Measurements from ENCODE around the gene UPK2. TPM values are rescaled to one million over a fixed set of nuclear protein-coding genes. Genes with fewer than 3 reads are reported as not detected.
"Not testable (repeated sequence)": the region's sequence is repeated elsewhere in the genome, so short reads cannot be mapped to it uniquely, and the experiment has no call there.

UPK2 gene
- total RNA-seq, 1 experiment from 2014 or later, result not detected

DNA sequence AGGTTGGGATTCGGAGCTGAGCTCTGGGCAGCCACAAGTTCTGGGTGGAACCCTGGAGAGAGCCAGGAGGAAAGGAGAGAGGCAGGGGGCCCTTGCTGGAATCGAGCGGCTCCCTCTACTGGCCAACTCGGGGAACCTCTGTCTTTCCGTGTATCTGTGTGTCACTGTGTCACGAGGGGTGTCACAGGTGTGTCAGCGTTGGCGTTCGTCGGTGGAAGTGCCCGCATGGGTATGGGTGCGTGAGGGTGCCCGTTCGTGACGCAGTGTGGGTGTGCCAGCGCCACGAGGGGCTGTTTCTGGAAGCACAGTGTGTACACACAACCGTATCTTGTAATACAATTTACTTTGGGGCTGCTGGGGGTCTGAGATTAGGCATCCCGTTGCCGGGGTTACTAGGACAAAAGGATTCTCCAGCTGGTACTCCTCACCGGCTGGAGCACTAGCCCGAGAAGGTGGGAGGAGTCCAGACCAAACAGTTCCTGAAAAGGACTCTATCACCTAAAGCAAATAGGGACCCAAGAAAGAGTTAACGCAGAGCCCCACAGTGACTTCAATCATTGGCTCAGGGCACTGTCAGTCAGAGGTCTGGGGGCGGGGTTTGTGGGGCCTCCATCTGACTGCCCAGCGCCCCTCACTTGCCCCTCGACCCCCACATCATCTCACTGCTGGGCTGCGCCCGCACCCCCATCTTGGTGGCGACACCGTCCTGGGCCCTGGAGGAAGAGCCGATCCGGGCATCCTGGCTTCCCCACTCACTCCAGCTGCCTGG is 27.8 kb upstream of the UPK2 start:
- Histone ChIP-seq H3K9me3 (no peaks in the 10 kb centered on the region), H3K4me3 (peak overlapping the region; percentile 50), H3K27me3 (no peaks in the 10 kb centered on the region), H3K36me3 (peaks cover 6% of the 10 kb centered on the region)
- DNase-seq, result peak; percentile 95

DNA sequence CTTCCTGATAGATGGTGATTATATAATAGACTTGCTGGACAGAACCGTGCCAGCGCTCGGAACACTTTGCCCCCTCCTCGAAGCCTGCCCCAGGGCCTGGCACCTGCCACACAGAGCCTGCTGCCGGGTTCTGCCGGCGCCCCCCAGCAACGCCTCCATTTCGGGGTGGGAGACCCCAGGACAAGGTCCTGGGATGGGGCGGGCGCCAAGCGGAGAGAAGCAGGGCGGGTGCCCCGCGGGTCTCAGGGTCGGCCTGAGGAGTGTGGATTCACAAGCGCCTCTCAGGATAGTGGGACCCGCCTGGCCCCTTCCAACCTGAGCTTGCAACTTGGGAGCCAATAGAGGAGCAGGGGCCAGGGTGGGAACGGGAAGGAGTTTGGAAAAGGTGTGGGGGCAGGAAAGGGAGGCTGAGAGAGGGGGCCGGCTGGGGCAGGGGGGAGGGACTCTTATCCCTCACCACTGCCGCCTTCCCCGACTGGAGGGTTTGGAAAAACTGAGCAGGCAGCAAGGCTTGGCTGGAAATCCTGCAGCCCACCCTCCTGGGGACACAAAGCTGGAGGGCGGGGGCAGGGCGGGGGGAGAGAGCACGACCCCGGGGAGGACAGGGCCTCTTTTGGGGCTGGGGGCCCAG is 27.1 kb upstream of the UPK2 start:
- Histone ChIP-seq H3K27me3 (no peaks in the 10 kb centered on the region), H3K9me3 (no peaks in the 10 kb centered on the region), H3K36me3 (no peaks in the 10 kb centered on the region; the same call in 1 of the 2 replicates), H3K4me3 (peak overlapping the region; percentile 50)
- peak; percentile 49 for DNase-seq

DNA sequence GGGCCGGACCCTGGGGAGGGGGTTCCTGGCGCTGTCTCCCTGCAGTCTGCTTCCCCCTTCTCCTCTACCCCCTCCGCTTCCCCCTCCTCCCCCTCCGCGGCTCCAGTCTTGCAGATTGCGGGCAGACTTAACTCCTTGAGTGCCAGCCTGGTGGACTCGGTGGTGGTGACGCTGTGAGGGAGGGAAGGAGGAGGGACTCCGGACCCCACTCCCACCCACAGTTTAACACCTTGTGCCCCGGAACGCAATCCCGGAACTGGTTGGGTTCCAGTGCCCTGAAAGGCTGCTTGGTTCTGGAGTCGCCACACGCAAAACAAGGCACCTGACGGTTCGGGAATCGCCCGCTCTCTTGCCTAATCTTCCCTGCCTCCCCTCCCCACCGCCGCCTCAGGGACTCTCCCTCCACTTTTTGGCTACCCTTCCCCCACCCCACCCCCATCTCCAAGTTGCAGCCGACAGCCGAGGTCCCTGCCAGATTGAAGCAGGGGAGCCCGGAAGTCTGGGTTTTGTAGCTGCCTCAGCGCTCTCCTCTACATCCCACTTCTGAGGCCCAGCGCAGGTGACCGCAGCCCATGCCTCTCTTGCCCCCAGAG is 26.5 kb upstream of the UPK2 start:
- Histone ChIP-seq H3K4me3 (peak overlapping the region; percentile 50), H3K9me3 (no peaks in the 10 kb centered on the region), H3K27me3 (no peaks in the 10 kb centered on the region), H3K36me3 (no peaks in the 10 kb centered on the region)
- peak; percentile 80 for DNase-seq

DNA sequence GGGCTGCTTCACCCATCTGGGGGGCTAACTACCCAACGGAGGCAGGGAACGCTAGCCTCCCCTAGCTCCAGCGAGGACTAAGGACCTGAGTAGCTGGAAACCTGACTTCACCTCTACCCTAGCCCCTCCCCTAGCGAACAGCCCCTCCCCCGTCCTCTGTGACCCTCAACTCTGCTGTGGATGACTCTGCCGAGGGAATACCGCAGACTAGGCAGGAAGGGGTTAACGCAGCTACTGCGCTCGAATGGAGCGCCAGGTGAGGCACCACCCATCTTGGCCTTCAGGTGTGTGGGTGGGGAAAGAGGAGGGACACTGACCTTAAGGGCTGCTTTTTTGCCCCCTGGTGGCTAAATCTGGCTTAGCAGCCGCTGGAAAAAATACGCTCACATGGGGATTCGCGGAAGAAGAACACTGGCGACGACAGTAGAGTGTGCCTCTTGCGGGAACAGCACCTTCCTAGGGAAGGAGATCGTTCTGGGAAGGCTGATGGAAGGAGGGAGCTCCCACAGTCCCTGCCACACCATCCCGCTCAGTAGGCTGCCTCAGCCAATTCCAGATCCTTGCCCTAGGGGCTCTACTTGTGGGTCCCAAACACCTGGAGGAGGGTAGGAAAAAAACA is 25.9 kb upstream of the UPK2 start:
- no peaks in the 10 kb centered on the region for H3K36me3 ChIP-seq
- H3K27me3 ChIP-seq, result no peaks in the 10 kb centered on the region
- peak; percentile 66 for DNase-seq

DNA sequence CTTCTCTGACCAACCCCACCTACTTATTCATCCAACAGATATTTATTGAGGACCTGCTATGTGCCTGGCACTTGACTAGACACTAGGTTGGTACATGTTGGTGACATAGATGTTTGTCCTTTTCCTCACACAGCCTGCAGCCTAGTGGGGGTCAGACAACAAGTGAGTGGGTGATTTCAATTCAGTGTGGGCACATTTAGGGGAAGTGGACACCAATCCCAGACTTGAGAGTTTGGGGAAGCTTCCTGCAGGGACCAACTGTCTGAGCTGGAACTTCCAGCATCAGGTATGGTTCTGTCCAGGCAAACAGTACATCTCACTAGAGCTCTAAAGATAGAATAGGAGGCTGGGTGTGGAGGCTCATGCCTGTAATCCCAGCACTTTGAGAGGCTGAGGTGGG is 24.5 kb upstream of the UPK2 start:
- no peak for DNase-seq
- Histone ChIP-seq H3K9me3 (no peaks in the 10 kb centered on the region), H3K4me3 (no peak overlapping the region)

More for the DNA sequence above, 25.9 kb upstream of the UPK2 start:
- Histone ChIP-seq H3K9me3 (no peaks in the 10 kb centered on the region), H3K4me3 (peak overlapping the region; percentile 50)

DNA sequence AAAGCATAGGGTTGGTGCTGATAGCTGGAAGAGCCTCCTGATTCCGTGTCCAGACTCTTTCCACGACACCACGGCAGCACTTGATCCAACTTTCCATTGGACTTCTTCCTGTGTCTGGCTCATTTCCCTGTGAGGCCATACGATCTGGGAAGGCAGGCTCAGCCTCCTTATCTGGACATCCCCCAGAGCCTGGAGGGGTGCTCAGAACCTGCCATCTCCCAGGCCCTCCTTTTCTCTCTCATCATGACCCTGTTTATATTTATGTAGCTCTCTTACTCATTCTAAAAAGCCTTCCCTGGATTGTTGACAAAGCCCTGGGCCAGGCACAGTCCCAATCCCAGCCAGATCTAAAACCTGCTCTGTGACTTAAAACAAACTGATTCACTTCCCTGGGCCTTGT is 22.6 kb upstream of the UPK2 start:
- H3K36me3 ChIP-seq, result no peaks in the 10 kb centered on the region
- no peak overlapping the region for H3K4me3 ChIP-seq
- H3K9me3 ChIP-seq, result no peaks in the 10 kb centered on the region
- DNase-seq, result peak; percentile 77
- H3K27me3 ChIP-seq, result no peaks in the 10 kb centered on the region

More for the DNA sequence above, 24.5 kb upstream of the UPK2 start:
- Histone ChIP-seq H3K36me3 (no peaks in the 10 kb centered on the region), H3K27me3 (no peaks in the 10 kb centered on the region)

DNA sequence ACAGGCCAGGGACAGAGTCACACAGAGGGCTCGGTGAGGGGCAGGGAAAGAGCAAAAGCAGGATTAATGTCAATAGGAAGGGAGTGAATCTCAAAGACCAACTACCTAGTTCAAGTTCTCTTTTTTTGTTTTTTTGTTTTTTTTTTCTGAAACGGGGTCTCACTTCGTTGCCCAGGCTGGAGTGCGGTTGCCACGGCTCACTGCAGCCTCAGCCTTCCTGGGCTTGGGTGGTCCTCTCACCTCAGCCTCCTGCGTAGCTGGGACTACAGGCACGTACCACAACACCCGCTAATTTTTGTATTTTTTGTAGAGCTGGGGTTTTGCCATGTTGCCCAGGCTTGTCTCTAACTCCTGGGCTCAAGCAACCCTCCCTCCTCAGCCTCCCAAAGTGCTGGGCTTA is 20.7 kb upstream of the UPK2 start:
- no peaks in the 10 kb centered on the region for H3K27me3 ChIP-seq
- no peak for DNase-seq
- H3K36me3 ChIP-seq, result no peaks in the 10 kb centered on the region
- H3K9me3 ChIP-seq, result no peaks in the 10 kb centered on the region
- no peak overlapping the region for H3K4me3 ChIP-seq

DNA sequence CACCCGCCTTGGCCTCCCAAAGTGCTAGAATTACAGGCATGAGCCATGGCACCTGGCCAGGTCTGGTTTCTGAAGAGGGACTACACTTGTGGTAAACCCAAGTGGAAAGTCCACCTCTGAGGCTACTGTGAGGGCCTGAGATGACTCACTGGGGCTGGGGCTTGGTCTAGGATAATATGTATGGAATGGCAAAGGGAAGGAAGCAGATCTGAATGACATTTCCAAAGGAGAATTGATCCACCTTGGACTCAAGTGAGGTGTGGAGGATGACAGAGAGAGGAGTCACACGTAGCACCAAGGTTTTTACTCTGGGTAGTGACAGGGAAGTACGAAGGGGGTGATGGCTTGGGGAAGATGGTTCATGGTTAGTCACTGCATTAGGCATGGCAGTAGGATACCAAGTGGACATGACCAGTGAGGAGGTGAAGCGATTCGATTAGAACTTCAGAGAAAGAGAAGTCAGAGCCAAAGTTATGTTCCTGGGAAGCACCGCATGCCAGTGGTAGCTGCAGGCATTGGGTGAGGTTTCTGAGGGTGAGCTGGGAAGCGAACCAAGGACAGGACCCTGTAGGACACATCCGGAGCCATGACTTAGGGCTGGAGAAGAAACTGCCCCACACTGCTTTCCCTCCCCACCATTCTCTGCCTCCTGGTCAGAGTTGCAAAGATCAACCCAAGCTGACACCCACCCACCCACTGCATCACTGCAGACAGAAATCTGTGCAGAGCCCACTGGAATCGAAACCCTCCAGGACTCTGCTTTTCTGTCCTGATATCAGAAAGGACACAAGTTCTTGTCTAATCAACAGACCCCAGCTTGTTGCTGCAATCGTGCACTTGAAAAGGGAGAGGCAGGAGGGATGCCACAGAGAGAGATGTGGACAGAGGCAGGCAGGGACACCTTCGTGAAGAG is 17.4 kb upstream of the UPK2 start:
- Histone ChIP-seq H3K9me3 (no peaks in the 10 kb centered on the region), H3K4me3 (no peak overlapping the region), H3K36me3 (no peaks in the 10 kb centered on the region), H3K27me3 (no peaks in the 10 kb centered on the region)
- DNase-seq, result peak; percentile 56

DNA sequence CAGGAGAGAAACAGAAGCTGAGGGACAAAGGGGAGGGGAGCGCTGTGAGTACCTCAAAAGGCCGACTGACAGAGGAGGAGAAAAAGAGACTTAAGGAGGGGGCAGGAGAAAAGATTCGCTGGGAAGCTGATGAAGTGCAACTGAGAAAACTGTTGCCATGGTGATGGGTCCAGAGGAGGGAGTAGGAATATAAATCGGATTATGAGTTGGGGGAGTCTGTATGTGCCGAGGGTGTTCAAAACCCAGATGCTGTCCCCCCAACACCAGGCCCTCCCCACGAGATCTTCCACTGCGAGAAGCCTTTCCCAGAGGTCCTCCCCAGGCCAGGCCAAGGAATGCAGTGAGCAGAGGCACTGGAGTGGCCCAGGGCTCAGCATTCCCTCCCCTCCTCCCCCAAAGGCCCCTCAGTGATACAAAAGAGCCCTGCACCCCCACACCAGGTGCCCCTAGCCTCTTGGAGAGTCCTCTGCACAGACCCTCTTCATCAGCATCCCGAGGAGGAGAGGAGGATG is 16.6 kb upstream of the UPK2 start:
- no peaks in the 10 kb centered on the region for H3K9me3 ChIP-seq
- DNase-seq, result no peak

DNA sequence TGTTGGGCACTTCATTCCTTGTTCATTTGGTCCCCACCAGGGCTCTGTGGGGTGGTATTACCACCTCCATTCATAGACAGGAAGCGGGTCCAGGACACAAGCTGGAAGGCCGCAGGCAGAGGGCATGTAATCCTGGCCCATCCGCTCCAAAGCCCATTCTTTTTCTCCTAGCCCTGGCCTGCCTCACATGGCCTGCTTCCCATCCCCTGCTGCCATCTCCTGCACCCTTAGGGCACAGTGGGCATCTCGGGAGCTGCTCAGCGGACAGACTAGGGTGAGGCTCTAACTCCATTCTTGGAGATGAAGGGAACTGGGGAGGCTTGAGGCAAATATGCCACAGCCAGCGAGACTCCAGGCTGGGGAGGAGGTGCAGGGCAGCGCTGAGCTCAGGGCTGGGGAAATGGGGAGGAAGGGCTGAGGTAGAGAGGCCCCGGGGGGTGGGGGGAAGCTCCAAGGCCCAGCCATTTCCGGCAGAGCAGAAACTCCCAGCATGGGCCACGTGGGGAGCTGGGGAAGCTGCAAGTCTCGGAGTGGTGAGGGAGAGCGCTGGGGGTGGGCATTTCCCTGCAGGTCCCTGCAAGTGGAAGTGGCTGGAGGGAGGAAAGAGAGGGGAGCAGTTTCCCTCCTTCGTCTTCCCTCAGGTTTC is 16.0 kb upstream of the UPK2 start:
- DNase-seq, result no peak
- Histone ChIP-seq H3K36me3 (no peaks in the 10 kb centered on the region), H3K27me3 (no peaks in the 10 kb centered on the region), H3K9me3 (no peaks in the 10 kb centered on the region), H3K4me3 (no peak overlapping the region)

More for the DNA sequence above, 16.6 kb upstream of the UPK2 start:
- Histone ChIP-seq H3K4me3 (no peak overlapping the region), H3K27me3 (no peaks in the 10 kb centered on the region), H3K36me3 (no peaks in the 10 kb centered on the region)

DNA sequence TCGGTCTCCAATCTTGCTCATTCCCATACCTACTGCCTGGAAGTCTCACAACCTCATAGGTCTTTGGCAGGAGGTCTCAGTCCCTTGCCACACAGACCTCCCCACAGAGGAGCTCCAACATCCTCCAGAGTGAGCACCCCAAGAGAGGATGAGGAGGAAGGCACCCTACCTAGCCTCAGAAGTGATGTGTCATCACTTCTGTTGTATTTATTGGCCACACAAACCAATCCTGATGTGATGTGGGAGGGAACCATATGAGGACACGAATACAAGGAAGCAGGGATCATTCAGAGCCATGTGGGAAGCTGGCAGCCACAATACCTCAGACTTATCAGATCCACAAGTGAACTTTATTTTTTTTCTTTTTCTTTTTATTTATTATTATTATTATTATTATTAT is 9.0 kb upstream of the UPK2 start:
- H3K9me3 ChIP-seq, result no peaks in the 10 kb centered on the region
- no peaks in the 10 kb centered on the region for H3K27me3 ChIP-seq
- no peak overlapping the region for H3K4me3 ChIP-seq
- no peak for DNase-seq
- H3K36me3 ChIP-seq, result no peaks in the 10 kb centered on the region

DNA sequence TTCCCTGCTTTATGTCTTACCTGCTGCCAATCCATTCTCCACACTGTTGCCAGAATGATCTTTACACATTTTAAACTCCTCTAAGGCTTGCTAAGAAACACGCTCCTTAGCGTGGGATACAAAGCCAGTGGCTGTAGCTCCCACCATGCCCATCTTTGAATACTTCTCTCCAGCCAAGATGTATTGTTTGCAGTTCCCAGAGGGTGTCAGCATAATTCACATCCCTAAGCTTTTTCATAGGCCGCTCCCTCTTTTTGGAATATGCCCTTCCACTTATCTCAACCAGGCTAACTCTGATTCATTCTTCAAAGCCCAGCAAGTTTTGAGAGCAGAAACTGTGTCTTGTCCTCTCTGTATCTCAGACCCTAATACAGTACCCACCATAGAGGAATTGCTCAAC is 8.1 kb upstream of the UPK2 start:
- Histone ChIP-seq H3K36me3 (no peaks in the 10 kb centered on the region), H3K4me3 (no peak overlapping the region), H3K27me3 (no peaks in the 10 kb centered on the region), H3K9me3 (no peaks in the 10 kb centered on the region)
- no peak for DNase-seq

DNA sequence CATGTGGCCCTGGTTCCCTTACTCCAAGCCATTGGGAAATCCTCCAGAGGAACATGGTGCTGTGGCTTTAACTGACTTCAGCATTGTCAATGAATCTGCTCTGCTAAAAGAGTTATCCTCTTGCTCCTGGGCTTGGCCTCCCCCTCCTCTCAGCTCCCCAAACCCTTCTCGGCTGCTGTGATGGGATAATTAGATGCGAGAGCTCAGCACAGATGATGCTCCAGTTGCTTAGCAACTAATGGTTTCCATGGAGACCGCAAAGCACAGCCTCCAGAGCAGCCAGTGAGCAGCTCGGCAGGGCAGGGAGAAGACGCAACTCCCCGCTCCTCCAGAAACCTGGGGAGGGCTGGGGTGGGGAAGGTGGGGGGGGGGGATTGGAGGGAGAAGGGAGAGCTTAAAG is 2.8 kb upstream of the UPK2 start:
- no peaks in the 10 kb centered on the region for H3K36me3 ChIP-seq
- H3K27me3 ChIP-seq, result no peaks in the 10 kb centered on the region
- no peak for DNase-seq
- H3K4me3 ChIP-seq, result no peak overlapping the region
- no peaks in the 10 kb centered on the region for H3K9me3 ChIP-seq

DNA sequence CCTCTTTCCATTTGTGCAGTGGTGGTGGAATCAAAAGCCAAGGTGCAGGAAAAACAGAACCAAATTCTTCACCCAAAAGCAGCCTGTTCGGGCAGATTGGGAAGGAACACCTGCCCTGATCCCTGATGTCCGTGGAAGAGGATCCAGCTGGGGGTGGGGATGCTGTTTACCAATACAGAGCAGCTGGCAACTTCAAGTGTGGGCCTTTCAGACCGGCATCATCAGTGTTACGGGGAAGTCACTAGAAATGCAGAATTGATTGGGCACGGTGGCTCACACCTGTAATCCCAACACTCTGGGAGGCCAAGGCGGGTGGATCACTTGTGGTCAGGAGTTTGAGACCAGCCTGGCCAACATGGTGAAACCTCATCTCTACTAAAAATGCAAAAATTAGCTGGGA is 2.1 kb upstream of the UPK2 start:
- not testable (repeated sequence) for H3K36me3 ChIP-seq, H3K9me3 ChIP-seq, DNase-seq, H3K27me3 ChIP-seq, H3K4me3 ChIP-seq

DNA sequence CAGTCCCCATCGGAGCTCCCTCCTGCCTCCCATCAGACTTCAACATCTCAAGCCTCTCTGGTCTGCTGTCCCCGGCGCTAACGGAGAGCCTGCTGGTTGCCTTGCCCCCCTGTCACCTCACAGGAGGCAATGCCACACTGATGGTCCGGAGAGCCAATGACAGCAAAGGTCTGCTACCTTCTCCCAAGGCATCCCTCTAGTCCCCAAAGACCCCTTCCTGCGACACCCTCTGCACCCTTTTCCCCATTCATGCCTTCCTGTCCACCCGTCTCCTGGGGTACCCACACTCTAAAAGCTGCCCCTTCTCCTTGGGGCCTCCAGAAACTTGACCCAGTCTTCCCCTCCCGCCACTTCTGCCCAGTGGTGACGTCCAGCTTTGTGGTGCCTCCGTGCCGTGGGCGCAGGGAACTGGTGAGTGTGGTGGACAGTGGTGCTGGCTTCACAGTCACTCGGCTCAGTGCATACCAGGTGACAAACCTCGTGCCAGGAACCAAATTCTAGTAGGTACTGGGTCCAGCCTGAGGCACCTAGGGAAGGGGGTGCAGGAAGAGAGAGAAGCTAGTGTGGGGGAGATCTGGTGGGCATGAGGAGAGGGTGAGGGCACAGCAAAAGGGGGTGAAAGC is 860 bp downstream of the UPK2 start:
- no peaks in the 10 kb centered on the region for H3K27me3 ChIP-seq
- no peak for DNase-seq
- no peak overlapping the region for H3K4me3 ChIP-seq
- H3K36me3 ChIP-seq, result no peaks in the 10 kb centered on the region
- H3K9me3 ChIP-seq, result no peaks in the 10 kb centered on the region
